Superior temporal gyrus (tissue), 1 donor: ENCODE measurements around the gene PACSIN1.
A peak's percentile ranks its signal among the peaks of the same experiment; 100 is the strongest.
"Not testable (repeated sequence)": the region's sequence is repeated elsewhere in the genome, so short reads cannot be mapped to it uniquely, and the experiment has no call there.

ENCODE experiments used
- DNase-seq: peaks from one replicate; pipeline ENCODE4 v3.0.0-alpha.2; 2016; ENCODE audit errors: extremely low spot score

The PACSIN1 gene

DNA sequence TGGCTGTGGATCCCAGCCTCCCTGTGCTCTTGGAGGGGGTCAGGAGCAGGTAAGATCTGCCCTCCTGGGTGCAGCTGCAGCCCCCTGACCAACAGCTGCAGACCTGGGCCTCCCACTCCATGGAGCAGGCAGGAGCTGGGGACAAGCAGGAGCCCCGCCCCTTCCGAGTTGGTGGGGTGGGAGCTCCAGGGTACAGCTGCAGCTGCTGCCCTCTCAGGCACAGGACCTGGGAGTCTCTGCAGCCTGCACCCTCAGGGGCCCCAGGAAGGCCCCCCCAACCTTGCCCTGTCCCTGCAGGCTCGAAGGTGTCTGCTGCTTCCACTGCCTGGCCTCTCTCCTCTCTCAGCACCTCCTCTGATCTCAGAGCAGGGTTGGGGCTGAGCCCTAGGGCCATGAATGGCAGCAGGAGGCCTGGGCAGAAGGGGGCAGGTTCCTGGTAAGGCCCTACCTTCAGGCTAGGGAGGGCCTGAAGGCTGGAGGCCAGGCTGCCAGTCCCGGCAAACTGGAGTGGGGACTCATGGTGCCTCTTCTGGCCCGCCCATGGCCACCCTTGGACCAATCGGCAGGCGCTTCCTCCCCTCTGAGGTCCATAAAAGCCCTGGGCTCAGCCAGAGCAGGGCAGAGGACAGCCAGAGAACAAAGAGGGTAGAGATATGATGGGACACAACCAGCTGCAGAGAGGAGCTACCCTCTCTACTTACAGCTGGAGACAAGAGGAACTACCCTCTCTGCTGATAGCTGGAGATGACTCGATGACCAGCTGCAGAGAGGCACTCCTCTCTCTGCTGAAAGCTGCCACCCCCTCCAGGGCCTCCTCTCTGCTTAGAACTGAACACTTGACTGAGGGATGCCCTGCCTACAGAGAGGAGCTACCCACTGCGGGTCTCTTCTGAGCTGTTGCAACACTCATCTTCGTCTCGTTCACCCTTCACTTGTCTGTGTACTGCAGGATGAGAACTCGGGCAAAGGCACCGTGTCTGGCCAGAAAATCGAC lies 7.8 kb upstream of the PACSIN1 start:
- no peak for DNase-seq

- DNase-seq, result peak; percentile 55
These were observed 5.8 kb upstream of the PACSIN1 start for GRCh38 chr6:34459899-34460593.

GRCh38 chr6:34460796-34461507 lies 4.9 kb upstream of the PACSIN1 start:
- DNase-seq, result no peak

GRCh38 chr6:34462010-34462409 lies 3.9 kb upstream of the PACSIN1 start:
- no peak for DNase-seq

DNA sequence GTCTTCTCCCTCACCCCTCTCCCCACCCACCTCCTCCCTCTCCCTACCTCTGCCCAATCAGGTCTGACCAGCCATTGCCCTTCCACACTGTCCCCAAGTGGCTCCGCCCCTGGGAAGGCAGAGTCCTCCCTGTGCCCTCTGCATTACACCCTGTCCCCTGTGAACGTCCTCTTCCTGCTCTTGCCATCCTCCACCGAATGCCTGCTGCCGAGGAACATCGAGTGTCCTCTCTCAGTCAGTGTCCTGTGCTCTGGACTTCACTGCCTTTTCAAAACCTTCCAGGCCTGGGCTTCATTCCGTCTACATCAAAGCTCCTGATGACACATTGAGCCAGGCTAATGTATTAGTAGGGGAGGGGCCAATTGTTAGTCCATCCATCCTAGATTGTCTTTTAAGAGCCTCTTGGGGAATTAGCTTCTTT lies 3.3 kb upstream of the PACSIN1 start:
- no peak for DNase-seq

- no peak for DNase-seq
These were observed 2.6 kb upstream of the PACSIN1 start for GRCh38 chr6:34463299-34463698.

GRCh38 chr6:34463849-34464248 lies 2.0 kb upstream of the PACSIN1 start:
- no peak for DNase-seq

GRCh38 chr6:34466242-34467185 lies 638 bp downstream of the PACSIN1 start:
- DNase-seq, result no peak

GRCh38 chr6:34468378-34468892 lies 2.6 kb downstream of the PACSIN1 start:
- no peak for DNase-seq

- DNase-seq, result no peak
These were observed 3.6 kb downstream of the PACSIN1 start for GRCh38 chr6:34469499-34469898.

DNA sequence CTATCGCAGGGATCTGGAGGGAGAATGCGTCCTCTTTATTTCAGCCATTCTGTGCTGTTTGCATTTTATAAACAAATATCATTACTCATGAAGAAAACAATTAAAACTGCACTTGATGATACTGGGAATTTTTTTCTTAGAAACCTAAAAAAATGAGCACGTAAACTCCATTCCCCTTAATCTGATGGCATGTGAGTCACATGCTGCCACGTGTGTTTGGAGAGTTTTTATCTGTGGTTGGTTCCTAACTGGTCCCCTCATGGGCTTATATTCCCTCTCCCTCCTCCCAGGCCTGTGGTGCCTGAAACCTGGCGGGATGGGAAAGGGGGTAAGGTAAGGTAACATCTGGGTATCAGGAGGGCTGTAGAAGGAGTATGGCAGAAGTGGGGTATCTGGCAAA lies 6.5 kb downstream of the PACSIN1 start:
- DNase-seq, result no peak

GRCh38 chr6:34473967-34474366 lies 8.1 kb downstream of the PACSIN1 start:
- DNase-seq, result no peak

GRCh38 chr6:34474754-34475153 lies 8.9 kb downstream of the PACSIN1 start:
- DNase-seq, result no peak

GRCh38 chr6:34475238-34475682 lies 9.4 kb downstream of the PACSIN1 start:
- DNase-seq, result no peak

DNA sequence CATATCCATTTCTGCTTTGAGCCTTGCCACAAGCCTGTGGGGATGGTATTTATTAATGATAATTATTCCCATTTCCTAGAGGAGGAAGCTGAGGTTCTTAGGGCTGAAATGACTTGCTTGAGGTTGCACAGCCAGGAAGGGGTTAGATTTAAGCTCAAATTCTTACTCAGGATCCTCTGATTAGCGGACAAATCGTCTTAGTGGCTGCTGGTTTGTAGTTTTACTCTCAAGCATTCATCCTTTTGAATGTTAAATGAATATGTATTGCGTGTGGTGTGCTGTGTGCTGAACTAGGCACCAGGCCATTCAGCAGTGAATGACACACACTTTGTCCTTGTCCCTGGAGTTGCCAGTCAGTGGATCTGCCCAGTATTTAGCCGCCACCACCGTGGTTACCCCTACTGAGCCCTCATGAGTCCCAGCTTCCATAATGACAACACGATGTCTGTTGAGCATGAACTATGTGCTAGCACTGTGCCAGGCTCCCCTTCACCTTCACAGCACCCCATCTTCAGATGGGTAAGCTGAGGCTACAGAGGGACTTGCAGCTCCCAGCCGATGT lies 10.0 kb downstream of the PACSIN1 start:
- DNase-seq, result no peak

DNA sequence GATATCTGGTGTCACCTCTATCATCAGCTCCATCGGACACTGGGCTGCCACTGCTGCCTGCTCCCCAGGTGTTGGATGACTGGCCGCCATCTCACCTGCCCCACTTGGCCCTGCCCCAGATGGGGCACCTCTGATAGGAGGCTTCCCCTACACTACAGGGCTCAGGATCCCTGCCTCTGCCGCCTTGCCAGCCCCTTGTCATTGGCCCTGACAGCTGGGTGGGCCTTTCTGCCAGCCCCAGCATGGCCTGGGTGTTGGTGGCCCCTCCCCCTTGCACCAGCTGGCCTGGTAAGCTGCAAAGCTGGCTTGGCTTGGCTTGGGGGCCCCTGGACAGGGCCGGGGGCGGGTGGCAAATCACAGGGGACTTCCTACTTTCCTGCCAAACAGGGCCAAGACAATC lies 10.6 kb downstream of the PACSIN1 start:
- no peak for DNase-seq

GRCh38 chr6:34476921-34477320 lies 11.0 kb downstream of the PACSIN1 start:
- DNase-seq, result no peak

GRCh38 chr6:34478796-34479195 lies 12.9 kb downstream of the PACSIN1 start:
- DNase-seq, result no peak

GRCh38 chr6:34483781-34484180 lies 17.9 kb downstream of the PACSIN1 start:
- not testable (repeated sequence) for DNase-seq

DNA sequence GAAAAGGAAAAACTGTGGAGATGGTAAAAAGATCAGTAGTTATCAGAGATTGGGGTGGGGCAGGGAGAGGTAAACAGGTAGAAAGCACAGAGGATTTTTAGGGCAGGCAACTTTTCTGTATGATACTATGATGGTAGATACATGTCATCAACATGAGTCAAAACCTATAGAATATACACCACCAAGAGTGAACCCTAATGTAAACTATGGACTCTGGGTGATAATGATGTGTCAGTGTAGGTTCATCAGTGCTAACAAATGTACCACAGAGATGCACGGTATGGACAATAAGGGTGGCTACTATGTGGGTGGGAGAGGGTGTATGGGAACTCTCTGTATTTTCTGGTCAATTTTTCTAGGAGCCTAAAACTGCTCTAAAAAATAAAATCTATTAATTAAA lies 18.5 kb downstream of the PACSIN1 start:
- DNase-seq, result no peak
